Endothelial cell of umbilical vein (primary cell): ENCODE measurements around the gene FMN1.

Source experiments
- EZH2 ChIP-seq: IDR thresholded peaks from 2 replicates; pipeline ENCODE4 v1.6.1; 2012; ENCODE audit warnings: borderline replicate concordance, low read depth, mild to moderate bottlenecking, moderate library complexity, low read length, inconsistent platforms; ENCODE audit not compliant: severe bottlenecking
- POLR2A ChIP-seq: IDR thresholded peaks from 2 replicates; pipeline ENCODE4 v1.6.1; 2012; ENCODE audit warnings: low read depth, mild to moderate bottlenecking, control low read depth, low read length
- POLR2AphosphoS5 ChIP-seq: IDR thresholded peaks from 2 replicates; pipeline ENCODE4 v1.6.1; 2012; ENCODE audit warnings: low read depth, mild to moderate bottlenecking, control low read depth, low read length, moderate library complexity; ENCODE audit not compliant: insufficient read depth
- TF ChIP-seq, protein P1 (sequence below), 2 donors: IDR thresholded peaks; 1 replicate in 1 of 2; 2 replicates in 1 of 2; pipeline ENCODE4 v1.5.1; 2011; ENCODE audit warnings: low read length in 2 of 2, mild to moderate bottlenecking in 2 of 2, moderate library complexity in 2 of 2, control low read depth in 1 of 2, inconsistent platforms in 1 of 2, low read depth in 1 of 2; ENCODE audit not compliant: insufficient read depth in 1 of 2; ENCODE audit errors: extremely low read depth in 1 of 2

DNA sequence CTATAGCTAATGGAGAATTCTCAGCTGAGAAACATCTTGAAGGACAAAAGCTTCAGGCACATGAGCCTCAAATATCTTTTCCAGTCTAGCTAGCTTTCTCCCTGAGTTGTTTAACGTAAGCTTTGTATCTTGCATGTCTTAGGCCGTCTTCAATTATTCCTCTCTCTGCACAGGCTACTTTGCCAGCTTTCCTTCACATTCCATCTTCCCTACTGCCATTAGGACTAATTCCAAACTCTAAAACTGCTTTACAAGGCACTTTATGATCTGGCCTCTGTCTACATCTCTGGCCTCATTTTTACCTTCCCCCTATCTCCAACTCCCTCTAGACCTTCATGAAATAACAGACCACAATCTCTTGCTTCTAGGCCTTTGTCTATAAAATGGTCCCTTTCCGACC, 305.3 kb downstream of the FMN1 start:
- TF ChIP-seq POLR2AphosphoS5 (no peak), POLR2A (no peak), EZH2 (no peak)
- TF ChIP-seq, protein P1, sequence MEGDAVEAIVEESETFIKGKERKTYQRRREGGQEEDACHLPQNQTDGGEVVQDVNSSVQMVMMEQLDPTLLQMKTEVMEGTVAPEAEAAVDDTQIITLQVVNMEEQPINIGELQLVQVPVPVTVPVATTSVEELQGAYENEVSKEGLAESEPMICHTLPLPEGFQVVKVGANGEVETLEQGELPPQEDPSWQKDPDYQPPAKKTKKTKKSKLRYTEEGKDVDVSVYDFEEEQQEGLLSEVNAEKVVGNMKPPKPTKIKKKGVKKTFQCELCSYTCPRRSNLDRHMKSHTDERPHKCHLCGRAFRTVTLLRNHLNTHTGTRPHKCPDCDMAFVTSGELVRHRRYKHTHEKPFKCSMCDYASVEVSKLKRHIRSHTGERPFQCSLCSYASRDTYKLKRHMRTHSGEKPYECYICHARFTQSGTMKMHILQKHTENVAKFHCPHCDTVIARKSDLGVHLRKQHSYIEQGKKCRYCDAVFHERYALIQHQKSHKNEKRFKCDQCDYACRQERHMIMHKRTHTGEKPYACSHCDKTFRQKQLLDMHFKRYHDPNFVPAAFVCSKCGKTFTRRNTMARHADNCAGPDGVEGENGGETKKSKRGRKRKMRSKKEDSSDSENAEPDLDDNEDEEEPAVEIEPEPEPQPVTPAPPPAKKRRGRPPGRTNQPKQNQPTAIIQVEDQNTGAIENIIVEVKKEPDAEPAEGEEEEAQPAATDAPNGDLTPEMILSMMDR (IDR thresholded peaks at IDR 0.05; ENCODE audit: extremely low read depth in 1 of 2, insufficient read depth in 1 of 2, low read depth in 1 of 2, low read length in 2 of 2): no peak
